ENCODE measurements around the gene SPRR2B. TPM values are rescaled to one million over a fixed set of nuclear protein-coding genes. Genes with fewer than 3 reads are reported as not detected.

Gene SPRR2B
- total and polyA plus RNA-seq, 2 of the 13 experiments (the other 11 are each of a cell fraction or from before 2014, with no cell fraction given) = not detected

GRCh38 chr1:153072806-153073726 lies 1.7 kb upstream of the SPRR2B start (continued):
- TF ChIP-seq ZBTB40 (IDR thresholded peaks at IDR 0.05) (no peak), ZBTB40 (CRISPR knock-in tag; IDR thresholded peaks at IDR 0.05) (no peak), NFE2L1 (CRISPR knock-in tag; IDR thresholded peaks at IDR 0.05; ENCODE audit: borderline replicate concordance) (no peak), ATAD3A (CRISPR knock-in tag; IDR thresholded peaks at IDR 0.05) (no peak), REPIN1 (CRISPR knock-in tag; IDR thresholded peaks at IDR 0.05; ENCODE audit: borderline replicate concordance, low read depth) (no peak), RBFOX2 (IDR thresholded peaks at IDR 0.05; ENCODE audit: low read depth, low read length) (no peak), IKZF5 (CRISPR knock-in tag; IDR thresholded peaks at IDR 0.05) (no peak), PCBP1 (IDR thresholded peaks at IDR 0.05; ENCODE audit: borderline replicate concordance, low read depth, low read length) (no peak), DBP (CRISPR knock-in tag; IDR thresholded peaks at IDR 0.05; ENCODE audit: not compliant biosample characterization) (no peak), MLXIP (CRISPR knock-in tag; IDR thresholded peaks at IDR 0.05; ENCODE audit: borderline replicate concordance) (no peak), ZNF225 (CRISPR knock-in tag; IDR thresholded peaks at IDR 0.05) (no peak)

Measured in HepG2 (cell line).